ENCODE results near the gene SH3BGRL2. TPM values are rescaled to one million over a fixed set of nuclear protein-coding genes. Genes with fewer than 3 reads are reported as not detected.

The SH3BGRL2 gene
- total RNA-seq, result not detected in 2 replicates

- H3K9me3 Mint-ChIP-seq, result no peaks in the 10 kb centered on the region
- no peaks in the 10 kb centered on the region for H3K36me3 Mint-ChIP-seq (ENCODE audit: low read depth)
- H3K4me1 Mint-ChIP-seq, result peaks cover 11% of the 10 kb centered on the region
- POLR2A ChIA-PET, result no interaction called here
- CTCF ChIA-PET, result no interaction called here
- ATAC-seq (ENCODE audit: low read depth) (no peak), DNase-seq (no peak)
- intact Hi-C loops (cut with micrococcal nuclease), result no loop called here
- no peak for TF ChIP-seq CTCF (IDR thresholded peaks at IDR 0.05)
- H3K4me3 Mint-ChIP-seq, result peak within 1 kb of the TSS; percentile 75
- H3K27me3 Mint-ChIP-seq, result peaks cover 41% of the 10 kb centered on the region
- H3K27ac Mint-ChIP-seq, result no peak within 1 kb of the TSS
Measured at GRCh38 chr6:79630883-79631692, at the start of gene SH3BGRL2. TSS of gene SH3BGRL2 (plus strand) at chr6:79631329. CDS start at chr6:79631462, 133 bp downstream.

GRCh38 chr6:79584332-79584731, 46.8 kb upstream of the SH3BGRL2 start:
- intact Hi-C loops (cut with micrococcal nuclease), result no loop called here
- ATAC-seq (ENCODE audit: low read depth) (no peak), DNase-seq (no peak)
- Mint-ChIP-seq H3K36me3 (ENCODE audit: low read depth) (no peaks in the 10 kb centered on the region), H3K27me3 (no peaks in the 10 kb centered on the region), H3K27ac (no peak overlapping the region), H3K4me3 (no peak overlapping the region), H3K9me3 (peaks cover 12% of the 10 kb centered on the region), H3K4me1 (no peaks in the 10 kb centered on the region)
- TF ChIP-seq CTCF (IDR thresholded peaks at IDR 0.05), result no peak
- POLR2A ChIA-PET, result no interaction called here
- CTCF ChIA-PET, result no interaction called here

GRCh38 chr6:79586548-79586947, 44.6 kb upstream of the SH3BGRL2 start:
- DNase-seq (no peak), ATAC-seq (ENCODE audit: low read depth) (no peak)
- intact Hi-C loops (cut with micrococcal nuclease), result no loop called here
- no peak overlapping the region for H3K27ac Mint-ChIP-seq
- TF ChIP-seq CTCF (IDR thresholded peaks at IDR 0.05), result no peak
- H3K4me3 Mint-ChIP-seq, result no peak overlapping the region
- POLR2A ChIA-PET, result no interaction called here
- CTCF ChIA-PET, result no interaction called here
- no peaks in the 10 kb centered on the region for H3K27me3 Mint-ChIP-seq
- no peaks in the 10 kb centered on the region for H3K36me3 Mint-ChIP-seq (ENCODE audit: low read depth)
- H3K9me3 Mint-ChIP-seq, result peaks cover 4% of the 10 kb centered on the region
- H3K4me1 Mint-ChIP-seq, result no peaks in the 10 kb centered on the region

GRCh38 chr6:79589701-79590100, 41.4 kb upstream of the SH3BGRL2 start:
- Mint-ChIP-seq H3K27me3 (no peaks in the 10 kb centered on the region), H3K36me3 (ENCODE audit: low read depth) (no peaks in the 10 kb centered on the region), H3K4me1 (no peaks in the 10 kb centered on the region), H3K4me3 (no peak overlapping the region), H3K27ac (no peak overlapping the region), H3K9me3 (no peaks in the 10 kb centered on the region)
- ChIA-PET POLR2A (no interaction called here), CTCF (no interaction called here)
- ATAC-seq (ENCODE audit: low read depth), result no peak
- DNase-seq, result no peak
- no peak for TF ChIP-seq CTCF (IDR thresholded peaks at IDR 0.05)
- intact Hi-C loops (cut with micrococcal nuclease), result no loop called here

- no peak for TF ChIP-seq CTCF (IDR thresholded peaks at IDR 0.05)
- peaks cover 2% of the 10 kb centered on the region for H3K27me3 Mint-ChIP-seq
- H3K9me3 Mint-ChIP-seq, result no peaks in the 10 kb centered on the region
- CTCF ChIA-PET, result no interaction called here
- H3K27ac Mint-ChIP-seq, result no peak overlapping the region
- H3K4me1 Mint-ChIP-seq, result no peaks in the 10 kb centered on the region
- H3K36me3 Mint-ChIP-seq (ENCODE audit: low read depth), result no peaks in the 10 kb centered on the region
- no peak overlapping the region for H3K4me3 Mint-ChIP-seq
- ATAC-seq (ENCODE audit: low read depth) (no peak), DNase-seq (no peak)
- POLR2A ChIA-PET, result no interaction called here
- intact Hi-C loops (cut with micrococcal nuclease), result no loop called here
Measured at GRCh38 chr6:79597155-79597554, 34.0 kb upstream of the SH3BGRL2 start.

Measured in activated B cell treated with CpG ODN at 0.5 μM for 24 hours (primary cell).